Measurements from ENCODE around the gene STXBP3.

- no peak for TF ChIP-seq CTCF (conservative IDR thresholded peaks at IDR 0.05 in 1 of 2, IDR thresholded peaks at IDR 0.05 in 1 of 2; ENCODE audit: extremely low read depth in 1 of 2, insufficient read depth in 1 of 2, low read depth in 1 of 2, low read length in 2 of 2)
- no peak for TF ChIP-seq EZH2 (IDR thresholded peaks at IDR 0.05; ENCODE audit: borderline replicate concordance, low read length)
Measured at GRCh38 chr1:108699375-108700332, 46.8 kb upstream of the STXBP3 start.
